Measurements from ENCODE around the gene TUBA3E.
"Not testable (repeated sequence)": the region's sequence is repeated elsewhere in the genome, so short reads cannot be mapped to it uniquely, and the experiment has no call there.

The TUBA3E gene

DNA sequence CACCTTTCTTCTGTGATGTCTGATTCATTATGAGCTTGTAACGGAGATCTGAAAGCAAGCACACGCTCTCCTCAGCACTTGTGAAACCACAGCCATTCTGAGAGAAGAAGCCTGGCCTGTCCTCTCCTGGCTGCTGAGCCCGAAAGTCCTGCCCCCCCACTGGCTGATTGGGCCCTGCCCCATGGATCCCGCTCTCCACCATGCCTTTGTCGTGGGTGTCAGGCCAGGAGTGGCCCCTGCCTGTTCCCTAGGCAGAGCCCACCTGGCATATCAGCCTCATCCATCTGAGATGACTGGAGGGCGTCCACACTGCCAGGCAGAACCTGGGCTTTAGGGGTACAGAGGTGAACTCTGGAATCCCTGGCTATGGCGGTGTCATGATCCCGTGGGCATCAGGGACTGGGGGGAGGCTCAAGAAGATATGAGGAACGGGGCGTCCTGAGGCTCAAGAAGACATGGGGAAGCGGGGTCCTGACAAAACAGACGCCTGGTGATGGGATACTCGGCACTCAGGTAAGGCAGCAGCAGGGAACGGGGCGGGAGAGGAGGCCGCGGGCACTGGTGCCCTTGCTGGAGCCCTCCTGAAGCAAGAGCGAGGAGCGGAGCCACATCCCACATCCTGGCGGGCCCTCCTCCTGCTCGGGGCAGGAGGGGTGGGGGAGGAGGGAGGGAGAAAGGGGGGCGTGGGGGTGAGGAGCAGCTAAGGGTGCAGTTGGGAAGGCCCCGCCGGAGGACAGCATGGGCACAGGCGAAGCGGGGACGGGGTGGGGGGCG is 54.8 kb downstream of the TUBA3E start:
- not testable (repeated sequence) for DNase-seq (ENCODE audit: low read depth in 2 of 2)

DNA sequence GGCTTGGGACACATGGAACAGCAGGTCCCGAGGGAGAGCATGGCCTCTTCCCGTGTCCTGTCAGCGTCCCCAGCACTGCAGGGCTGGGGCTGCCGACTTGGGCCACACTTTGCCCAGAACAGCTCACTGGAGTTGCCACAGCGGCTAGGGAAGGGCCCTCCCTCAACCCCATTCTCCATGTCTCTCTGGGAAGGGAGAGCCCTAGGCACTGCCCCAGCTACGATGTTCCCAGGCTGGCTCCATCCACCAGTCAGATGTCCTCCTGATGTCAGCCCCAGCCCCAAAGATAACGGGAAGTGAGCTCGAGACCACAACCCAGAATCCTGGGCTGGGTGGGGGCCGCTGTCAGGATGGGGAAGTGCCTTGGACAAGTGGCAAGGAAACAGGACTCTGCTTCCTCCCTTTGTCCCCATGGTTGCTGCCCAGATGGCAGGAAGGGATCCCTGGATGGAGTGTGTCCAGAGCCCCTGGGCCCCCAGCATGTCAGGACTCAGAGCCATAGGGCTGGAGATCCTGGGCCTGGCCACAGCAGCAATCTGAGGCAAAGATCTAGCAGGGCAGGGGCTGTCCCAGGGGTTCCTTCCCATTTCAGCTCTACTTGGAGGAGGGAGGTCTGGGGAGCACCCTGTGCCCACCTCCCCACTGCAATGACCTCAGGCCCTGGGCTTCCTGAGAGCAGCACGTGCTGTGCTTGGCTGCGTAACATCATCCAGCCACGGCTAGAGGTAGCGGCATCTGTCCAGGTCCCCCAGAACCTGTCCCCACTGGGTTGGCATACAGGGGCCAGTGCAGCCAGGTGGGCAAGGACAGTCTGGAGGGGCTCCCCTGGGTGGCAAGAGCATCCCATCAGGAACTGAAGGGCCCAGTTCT is 55.6 kb downstream of the TUBA3E start:
- not testable (repeated sequence) for DNase-seq (ENCODE audit: low read depth in 2 of 2)

Data from stimulated activated CD8-positive, alpha-beta memory T cell treated with anti-CD3 and anti-CD28 coated beads, Interleukin-2, amount 100 ng/mL, for 48 hours (primary cell).